Measurements from ENCODE around the gene B3GNT4.
A peak's percentile ranks its signal among the peaks of the same experiment; 100 is the strongest.
"Not testable (repeated sequence)": the region's sequence is repeated elsewhere in the genome, so short reads cannot be mapped to it uniquely, and the experiment has no call there.

Gene B3GNT4

GRCh38 chr12:122225683-122226365 is 22.3 kb downstream of the B3GNT4 start, which contains the start of gene DIABLO:
DIABLO (minus strand) TSS chr12:122226052; CDS start chr12:122226014, 38 bp downstream.
- DNase-seq, result peak; percentile 98

- DNase-seq, result no peak
Measured at GRCh38 chr12:122226366-122227125, 23.0 kb downstream of the B3GNT4 start.

DNA sequence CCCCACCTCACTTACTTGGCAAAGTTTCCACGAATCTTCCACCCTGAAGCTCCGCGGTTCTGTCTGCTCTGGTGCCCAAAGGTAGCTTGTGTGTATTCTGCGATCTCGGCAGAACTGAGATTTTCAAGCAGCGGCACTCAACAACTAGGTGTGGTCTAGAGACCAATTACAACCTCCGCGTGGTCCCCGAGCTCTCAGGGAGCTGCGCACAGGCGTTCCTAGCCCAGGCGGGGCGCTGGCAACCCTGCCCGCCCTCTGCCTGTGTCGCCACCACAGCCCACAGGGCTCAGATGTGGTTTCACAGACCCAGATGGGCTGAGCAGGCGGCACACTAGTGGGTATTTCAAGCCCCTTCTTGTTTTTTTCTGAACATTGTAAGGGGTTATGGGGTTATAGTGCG is 23.8 kb downstream of the B3GNT4 start:
- no peak for DNase-seq

DNA sequence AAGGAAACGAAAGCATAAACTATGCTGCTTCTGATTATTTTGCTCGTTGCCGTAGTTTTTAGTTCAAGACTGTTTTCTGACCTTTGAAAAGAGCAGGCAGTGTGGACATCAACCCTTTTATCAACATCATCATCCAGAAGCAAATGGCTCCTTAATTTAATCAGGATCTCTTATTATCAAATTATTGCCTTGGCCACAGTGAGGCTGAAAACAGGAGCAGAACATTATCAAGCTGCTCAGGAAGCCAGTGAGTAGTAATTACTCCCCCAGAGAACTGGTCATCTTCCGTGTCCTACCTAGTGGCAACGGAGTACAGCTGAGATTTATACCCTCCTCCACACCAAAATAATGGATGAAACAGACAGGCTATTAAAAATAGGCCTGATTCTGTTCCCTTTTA is 24.6 kb downstream of the B3GNT4 start:
- DNase-seq, result no peak

- DNase-seq, result no peak
Measured at GRCh38 chr12:122230798-122231197, 27.3 kb downstream of the B3GNT4 start.

DNA sequence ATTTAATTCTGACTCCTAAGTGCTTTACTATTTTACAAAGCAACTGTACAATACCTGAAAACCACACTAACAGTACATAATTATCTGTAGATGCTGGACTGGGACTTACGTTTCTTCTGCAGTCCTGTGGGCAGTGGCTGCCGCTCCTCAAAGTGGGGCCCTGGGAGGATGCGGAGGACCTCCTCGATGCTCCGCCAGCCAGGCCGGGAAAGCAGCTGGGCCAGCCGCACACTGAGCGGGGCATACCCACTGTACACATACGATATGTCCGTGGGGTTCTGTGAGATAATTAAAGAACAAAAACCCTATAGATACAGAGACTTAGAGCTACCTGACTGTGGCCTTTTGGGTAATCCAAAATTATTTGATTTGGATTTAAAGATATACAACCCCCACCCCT is 29.2 kb downstream of the B3GNT4 start:
- no peak for DNase-seq

GRCh38 chr12:122235741-122236140 is 32.2 kb downstream of the B3GNT4 start:
- no peak for DNase-seq

- no peak for DNase-seq
Measured at GRCh38 chr12:122238861-122239260, 35.4 kb downstream of the B3GNT4 start.

GRCh38 chr12:122243965-122244364 is 40.5 kb downstream of the B3GNT4 start:
- no peak for DNase-seq

- DNase-seq, result no peak
Measured at GRCh38 chr12:122244565-122245371, 41.3 kb downstream of the B3GNT4 start.

GRCh38 chr12:122245553-122245952 is 42.0 kb downstream of the B3GNT4 start:
- no peak for DNase-seq

DNA sequence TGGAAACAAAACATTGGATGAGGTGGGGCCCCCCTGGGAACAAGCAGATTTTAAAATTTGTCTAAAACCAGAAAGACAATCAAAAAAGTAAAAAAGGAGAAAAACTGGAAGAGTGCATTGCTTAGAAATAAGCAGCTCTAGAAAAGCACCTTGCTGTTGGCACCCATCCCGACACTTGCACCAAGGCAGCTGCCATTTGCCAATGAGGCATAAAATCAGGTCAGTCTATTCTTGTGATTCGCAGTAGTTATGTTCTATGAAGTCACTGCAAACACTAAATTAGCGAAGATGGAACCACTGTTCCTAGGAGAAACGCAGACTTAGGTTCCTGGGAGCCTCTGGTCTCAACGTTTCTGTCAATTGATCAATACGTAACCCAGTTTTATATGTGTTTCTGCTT is 46.5 kb downstream of the B3GNT4 start:
- DNase-seq, result no peak

DNA sequence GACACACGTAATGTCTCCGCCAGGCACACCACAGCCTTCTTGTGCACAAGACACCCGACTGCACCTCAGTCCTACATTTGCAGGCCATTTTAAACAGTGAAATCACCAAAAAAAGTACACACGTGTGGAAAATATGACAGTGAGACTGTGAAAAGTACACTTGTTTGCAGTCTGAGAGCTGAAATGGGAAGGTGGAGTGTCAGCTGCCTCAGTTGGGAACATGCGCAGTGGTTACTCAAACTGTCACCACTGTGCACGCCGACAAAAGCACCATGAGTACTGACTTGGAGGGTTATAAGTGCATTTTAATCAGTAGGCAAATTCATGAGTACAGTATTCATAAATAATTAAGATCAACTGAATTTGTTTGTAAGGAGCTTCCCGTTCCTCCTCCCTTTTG is 47.0 kb downstream of the B3GNT4 start:
- DNase-seq, result no peak

- DNase-seq, result not testable (repeated sequence)
Measured at GRCh38 chr12:122258462-122258861, 55.0 kb downstream of the B3GNT4 start.

All from NK-92 treated with Interleukin-12 subunit alpha and Interleukin-12 subunit beta, amount 100 ng/mL, for 24 hours (cell line).